ENCODE measurements around the gene ALOX5AP.

DNA sequence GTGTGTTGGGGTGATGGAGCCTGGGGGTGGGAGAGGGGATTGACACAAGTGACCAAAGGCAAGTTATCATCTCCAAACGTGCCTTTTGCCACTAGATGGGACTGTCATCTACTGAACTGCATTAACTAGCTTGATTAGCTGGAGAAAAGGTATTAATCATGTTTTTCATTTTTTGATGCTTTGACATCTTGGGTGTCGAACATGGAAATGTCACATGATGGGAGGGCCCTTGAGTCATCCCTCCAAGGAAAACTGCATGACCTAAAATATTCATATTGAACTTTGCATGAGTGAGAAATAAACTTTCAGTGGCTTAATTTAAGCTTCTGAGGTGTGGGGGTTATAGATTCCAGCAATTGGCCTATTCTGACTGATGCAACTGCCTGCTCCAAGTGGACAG is 73.3 kb downstream of the ALOX5AP start:
- TF ChIP-seq EZH2phosphoT487 (IDR thresholded peaks at IDR 0.05; ENCODE audit: insufficient read depth, low read depth) (no peak), EZH2 (IDR thresholded peaks at IDR 0.05; ENCODE audit: insufficient read depth, poor library complexity, severe bottlenecking) (no peak)

Measured in GM23248 (cell line).